Caco-2 (cell line): ENCODE results near the gene TCTN1. TPM values are rescaled to one million over a fixed set of nuclear protein-coding genes. Genes with fewer than 3 reads are reported as not detected.
"Not testable (repeated sequence)": the region's sequence is repeated elsewhere in the genome, so short reads cannot be mapped to it uniquely, and the experiment has no call there.

Source experiments
- BruUV-seq: library from RNA; stranded (reverse); fragments of 400-500 nt; replicated peaks from 2 replicates; lab custom pipeline; 2021; lab: Mats Ljungman, UMichigan
- CTCF ChIA-PET: fragments of 300-600 bp; sonication (Branson Sonifier 250); formaldehyde crosslinking; loops from one replicate; lab custom pipeline; 2022; ENCODE audit warnings: antibody characterized with exemption; lab: Charles Lee
- POLR2A ChIA-PET: fragments of 300-600 bp; sonication (Branson Sonifier 250); formaldehyde crosslinking; loops from one replicate; lab custom pipeline; 2022; ENCODE audit warnings: antibody characterized with exemption; lab: Charles Lee
- DNase-seq, 2 experiments: peaks; one replicate each; pipeline versions ENCODE4 v3.0.0 to v3.0.0-alpha.2; 2020 to 2022
- H3K27me3 ChIP-seq: replicated peaks from 2 replicates; pipeline ENCODE4 v1.6.0; 2011; ENCODE audit warnings: low read length; ENCODE audit not compliant: control insufficient read depth, insufficient read depth
- H3K36me3 ChIP-seq: 2 replicates; pipeline ENCODE4 v1.5.1; 2011; ENCODE audit warnings: low read length; ENCODE audit not compliant: control insufficient read depth, insufficient read depth
- H3K4me1 ChIP-seq: fragments of 250-450 bp; sonication (Bioruptor Pico); 2 replicates; pipeline ENCODE4 v1.5.1; 2020; ENCODE audit warnings: mild to moderate bottlenecking
- H3K4me3 ChIP-seq: 2 replicates; pipeline ENCODE4 v1.5.1; 2011; ENCODE audit warnings: low read depth, mild to moderate bottlenecking, control low read depth, low read length
- H3K9me3 ChIP-seq: fragments of 250-450 bp; sonication (Bioruptor Pico); 2 replicates; pipeline ENCODE4 v1.5.1; 2020; ENCODE audit warnings: mild to moderate bottlenecking, moderate library complexity
- H3K27ac Mint-ChIP-seq: one replicate; pipeline ENCODE4 v1.8.0; 2022; ENCODE audit warnings: mixed read lengths; ENCODE audit not compliant: unreplicated experiment
- H3K27me3 Mint-ChIP-seq: one replicate; pipeline ENCODE4 v1.8.0; 2022; ENCODE audit warnings: mixed read lengths; ENCODE audit not compliant: insufficient read depth, unreplicated experiment
- H3K36me3 Mint-ChIP-seq: one replicate; pipeline ENCODE4 v1.8.0; 2022; ENCODE audit warnings: mild to moderate bottlenecking, mixed read lengths; ENCODE audit not compliant: insufficient read depth, unreplicated experiment
- H3K4me1 Mint-ChIP-seq: one replicate; pipeline ENCODE4 v1.8.0; 2022; ENCODE audit warnings: low read depth, mixed read lengths; ENCODE audit not compliant: unreplicated experiment
- H3K4me3 Mint-ChIP-seq: one replicate; pipeline ENCODE4 v1.8.0; 2022; ENCODE audit warnings: mild to moderate bottlenecking, moderate library complexity, mixed read lengths; ENCODE audit not compliant: unreplicated experiment
- H3K9me3 Mint-ChIP-seq: one replicate; pipeline ENCODE4 v1.8.0; 2022; ENCODE audit warnings: mixed read lengths; ENCODE audit not compliant: unreplicated experiment
- intact Hi-C: fragments of 100-400 bp; cut with micrococcal nuclease; formaldehyde crosslinking; loops from one replicate; pipeline ENCODE4 v1.10.0; 2022; ENCODE audit not compliant: unreplicated experiment
- total RNA-seq: library from RNA; stranded (reverse); gene quantifications from 2 replicates; pipeline ENCODE4 v1.2.3, GENCODE V29; 2022
- TF ChIP-seq, protein P1 (sequence below), 2 experiments: fragments of 200-600 bp in 1 of 2; IDR thresholded peaks; 1 replicate in 1 of 2; 2 replicates in 1 of 2; pipeline versions ENCODE4 v1.5.1 to v1.8.0; 2011 to 2022; ENCODE audit warnings: antibody characterized with exemption in 1 of 2, control low read depth in 1 of 2, inconsistent platforms in 1 of 2, low read depth in 1 of 2, low read length in 1 of 2, mild to moderate bottlenecking in 1 of 2, moderate library complexity in 1 of 2; ENCODE audit not compliant: insufficient read depth in 1 of 2, severe bottlenecking in 1 of 2, unreplicated experiment in 1 of 2

Gene TCTN1
- total RNA-seq, 1 experiment from 2014 or later, result 13.8 TPM

DNA sequence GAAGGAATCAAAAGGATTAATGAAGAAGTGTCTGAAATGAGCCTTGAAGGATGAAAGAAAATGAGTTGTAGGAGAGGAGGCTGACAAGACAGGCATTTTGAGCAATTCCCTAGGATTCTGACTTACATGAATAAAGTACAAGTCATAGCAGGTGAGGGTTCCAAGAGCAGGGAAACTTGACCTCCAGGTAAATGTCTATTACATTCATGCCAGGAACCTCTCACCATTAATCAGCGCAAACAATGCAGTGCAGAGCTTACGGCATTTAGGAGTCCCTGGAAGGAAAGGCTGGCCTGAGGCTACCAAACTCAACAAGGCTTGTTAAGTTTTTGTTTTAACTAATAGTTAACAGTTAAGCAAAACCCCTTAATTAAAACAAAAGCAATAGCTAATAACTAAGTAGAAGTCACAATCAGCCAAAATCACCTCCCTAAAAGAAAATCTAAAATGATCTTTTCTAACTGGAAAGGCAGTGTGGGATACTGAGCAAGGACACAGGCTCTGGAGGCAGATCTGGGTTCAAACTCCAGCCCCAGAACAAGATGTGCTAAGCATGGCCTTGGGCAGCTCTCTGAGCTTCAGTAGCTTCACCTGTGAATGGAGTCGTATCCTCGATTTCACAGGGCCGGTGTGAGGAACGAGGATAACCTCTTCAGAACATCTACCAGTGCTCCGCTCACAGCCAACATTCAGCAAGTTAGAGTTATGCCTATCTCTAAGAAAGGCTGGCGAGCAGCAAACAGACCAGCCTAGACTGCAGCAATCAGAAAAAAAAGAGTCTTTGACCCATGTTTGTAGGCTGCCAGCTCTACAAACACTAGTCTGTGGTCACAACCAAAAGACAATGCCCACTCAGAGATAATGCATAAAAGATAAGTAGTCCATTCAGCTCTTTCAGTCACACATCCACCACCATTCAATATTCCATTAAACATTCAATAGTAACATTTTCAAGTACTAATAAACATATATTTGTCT is 47.7 kb upstream of the TCTN1 start:
- Mint-ChIP-seq H3K4me1 (peaks cover 7% of the 10 kb centered on the region), H3K36me3 (no peaks in the 10 kb centered on the region), H3K27ac (no peak overlapping the region), H3K9me3 (no peaks in the 10 kb centered on the region), H3K27me3 (no peaks in the 10 kb centered on the region), H3K4me3 (no peak overlapping the region)
- intact Hi-C loops, result no loop called here
- no TSS peak for BruUV-seq
- Histone ChIP-seq H3K36me3 (no peaks in the 10 kb centered on the region), H3K27me3 (no peaks in the 10 kb centered on the region), H3K9me3 (peaks cover 5% of the 10 kb centered on the region), H3K4me3 (no peak overlapping the region), H3K4me1 (peaks cover 18% of the 10 kb centered on the region)
- TF ChIP-seq, protein P1, sequence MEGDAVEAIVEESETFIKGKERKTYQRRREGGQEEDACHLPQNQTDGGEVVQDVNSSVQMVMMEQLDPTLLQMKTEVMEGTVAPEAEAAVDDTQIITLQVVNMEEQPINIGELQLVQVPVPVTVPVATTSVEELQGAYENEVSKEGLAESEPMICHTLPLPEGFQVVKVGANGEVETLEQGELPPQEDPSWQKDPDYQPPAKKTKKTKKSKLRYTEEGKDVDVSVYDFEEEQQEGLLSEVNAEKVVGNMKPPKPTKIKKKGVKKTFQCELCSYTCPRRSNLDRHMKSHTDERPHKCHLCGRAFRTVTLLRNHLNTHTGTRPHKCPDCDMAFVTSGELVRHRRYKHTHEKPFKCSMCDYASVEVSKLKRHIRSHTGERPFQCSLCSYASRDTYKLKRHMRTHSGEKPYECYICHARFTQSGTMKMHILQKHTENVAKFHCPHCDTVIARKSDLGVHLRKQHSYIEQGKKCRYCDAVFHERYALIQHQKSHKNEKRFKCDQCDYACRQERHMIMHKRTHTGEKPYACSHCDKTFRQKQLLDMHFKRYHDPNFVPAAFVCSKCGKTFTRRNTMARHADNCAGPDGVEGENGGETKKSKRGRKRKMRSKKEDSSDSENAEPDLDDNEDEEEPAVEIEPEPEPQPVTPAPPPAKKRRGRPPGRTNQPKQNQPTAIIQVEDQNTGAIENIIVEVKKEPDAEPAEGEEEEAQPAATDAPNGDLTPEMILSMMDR (IDR thresholded peaks at IDR 0.05; ENCODE audit: insufficient read depth in 1 of 2, low read depth in 1 of 2, low read length in 1 of 2, severe bottlenecking in 1 of 2, unreplicated experiment in 1 of 2), result no peak
- ChIA-PET CTCF (interaction anchor here (0.7 kb wide), 1 partner anchor 9 kb away, joined by 3 read pairs; no protein-coding TSS in a partner anchor), POLR2A (no interaction called here)
- DNase-seq, result no peak

DNA sequence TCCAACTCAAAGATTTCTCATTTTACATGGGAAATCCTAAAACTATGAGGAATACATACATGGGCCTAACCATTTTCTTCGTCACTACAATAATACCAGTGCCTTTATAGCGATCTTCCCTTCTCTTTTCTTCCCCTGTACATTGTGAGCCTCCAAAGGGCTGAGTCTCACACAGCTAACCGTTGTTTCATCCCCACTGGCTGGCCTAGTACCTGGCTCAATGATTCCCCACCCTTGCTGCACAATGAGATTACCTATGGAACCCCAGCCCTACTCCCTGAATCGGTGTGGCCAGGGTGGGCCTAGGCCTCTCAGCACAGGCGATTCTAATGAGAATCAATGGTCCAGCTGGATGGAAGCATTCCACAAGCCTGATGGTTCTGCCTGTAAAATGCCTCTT is 46.9 kb upstream of the TCTN1 start:
- Mint-ChIP-seq H3K4me1 (peaks cover 7% of the 10 kb centered on the region), H3K27ac (no peak overlapping the region)

DNA sequence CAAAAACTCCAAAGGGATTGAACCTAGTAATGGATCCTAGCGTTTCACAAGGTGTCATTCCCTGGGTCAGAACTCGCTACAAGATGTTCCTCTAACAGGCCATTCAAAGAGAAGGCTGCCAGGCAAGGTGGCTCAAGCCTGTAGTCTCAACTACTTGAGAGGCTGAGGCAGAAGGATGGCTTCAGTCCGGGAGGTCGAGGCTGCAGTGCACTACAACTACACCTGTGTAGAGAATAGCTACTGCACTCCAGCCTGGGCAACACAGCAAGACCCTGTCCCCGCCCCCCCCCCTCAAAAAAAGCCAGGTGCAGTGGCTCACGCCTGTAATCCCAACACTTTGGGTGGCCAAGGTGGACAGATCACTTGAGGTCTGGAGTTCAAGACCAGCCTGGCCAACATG is 45.2 kb upstream of the TCTN1 start:
- TF ChIP-seq, protein P1 (IDR thresholded peaks at IDR 0.05; ENCODE audit: insufficient read depth in 1 of 2, low read depth in 1 of 2, low read length in 1 of 2, severe bottlenecking in 1 of 2, unreplicated experiment in 1 of 2), result no peak

More for the DNA sequence above, 46.9 kb upstream of the TCTN1 start:
- no peak for DNase-seq
- Histone ChIP-seq H3K27me3 (no peaks in the 10 kb centered on the region), H3K36me3 (no peaks in the 10 kb centered on the region), H3K9me3 (peaks cover 9% of the 10 kb centered on the region), H3K4me1 (peaks cover 18% of the 10 kb centered on the region), H3K4me3 (no peak overlapping the region)
- TF ChIP-seq, protein P1 (IDR thresholded peaks at IDR 0.05; ENCODE audit: insufficient read depth in 1 of 2, low read depth in 1 of 2, low read length in 1 of 2, severe bottlenecking in 1 of 2, unreplicated experiment in 1 of 2), result no peak
- H3K27me3 Mint-ChIP-seq, result no peaks in the 10 kb centered on the region
- ChIA-PET POLR2A (no interaction called here), CTCF (no interaction called here)
- H3K36me3 Mint-ChIP-seq, result no peaks in the 10 kb centered on the region
- no TSS peak for BruUV-seq
- no peak overlapping the region for H3K4me3 Mint-ChIP-seq
- H3K9me3 Mint-ChIP-seq, result no peaks in the 10 kb centered on the region
- intact Hi-C loops, result no loop called here

DNA sequence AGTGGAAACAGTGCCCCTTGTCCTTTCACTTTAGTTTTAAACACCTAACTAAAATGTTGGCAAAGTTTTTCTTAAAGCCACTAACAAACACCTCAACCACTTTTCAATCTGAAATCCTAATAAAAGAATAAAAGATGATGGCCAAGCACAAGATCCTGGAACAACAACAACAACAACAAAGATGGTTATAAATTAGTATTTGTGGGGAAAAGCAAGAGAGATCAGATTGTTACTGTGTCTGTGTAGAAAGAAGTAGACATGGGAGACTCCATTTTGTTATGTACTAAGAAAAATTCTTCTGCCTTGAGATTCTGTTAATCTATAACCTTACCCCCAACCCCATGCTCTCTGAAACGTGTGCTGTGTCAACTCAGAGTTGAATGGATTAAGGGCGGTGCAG is 44.1 kb upstream of the TCTN1 start:
- H3K4me1 Mint-ChIP-seq, H3K9me3 Mint-ChIP-seq, CTCF ChIA-PET, POLR2A ChIA-PET, H3K4me3 Mint-ChIP-seq, DNase-seq, intact Hi-C loops, H3K27me3 Mint-ChIP-seq, BruUV-seq, H3K27me3 ChIP-seq, H3K27ac Mint-ChIP-seq, H3K4me3 ChIP-seq, H3K36me3 ChIP-seq, H3K36me3 Mint-ChIP-seq: not testable (repeated sequence)
- Histone ChIP-seq H3K4me1 (peaks cover 18% of the 10 kb centered on the region), H3K9me3 (peaks cover 22% of the 10 kb centered on the region)

More for the DNA sequence above, 45.2 kb upstream of the TCTN1 start:
- no TSS peak for BruUV-seq
- no peak for DNase-seq
- Mint-ChIP-seq H3K27me3 (no peaks in the 10 kb centered on the region), H3K27ac (no peak overlapping the region), H3K9me3 (no peaks in the 10 kb centered on the region), H3K4me3 (no peak overlapping the region), H3K4me1 (peaks cover 7% of the 10 kb centered on the region), H3K36me3 (no peaks in the 10 kb centered on the region)
- POLR2A ChIA-PET, result no interaction called here
- Histone ChIP-seq H3K27me3 (no peaks in the 10 kb centered on the region), H3K4me3 (no peak overlapping the region), H3K9me3 (peaks cover 22% of the 10 kb centered on the region), H3K4me1 (peaks cover 18% of the 10 kb centered on the region), H3K36me3 (no peaks in the 10 kb centered on the region)
- intact Hi-C loops, result no loop called here
- CTCF ChIA-PET, result no interaction called here

DNA sequence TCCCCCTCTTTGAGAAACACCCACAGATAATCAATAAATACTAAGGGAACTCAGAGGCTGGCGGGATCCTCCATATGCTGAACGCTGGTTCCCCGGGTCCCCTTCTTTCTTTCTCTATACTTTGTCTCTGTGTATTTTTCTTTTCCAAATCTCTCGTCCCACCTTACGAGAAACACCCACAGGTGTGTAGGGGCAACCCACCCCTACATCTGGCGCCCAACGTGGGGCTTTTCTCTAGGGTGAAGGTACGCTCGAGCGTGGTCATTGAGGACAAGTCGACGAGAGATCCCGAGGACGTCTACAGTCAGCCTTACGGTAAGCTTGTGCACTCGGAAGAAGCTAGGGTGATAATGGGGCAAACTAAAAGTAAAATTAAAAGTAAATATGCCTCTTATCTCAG is 43.1 kb upstream of the TCTN1 start:
- H3K27me3 ChIP-seq, POLR2A ChIA-PET, H3K36me3 ChIP-seq, H3K4me3 ChIP-seq, H3K27ac Mint-ChIP-seq, H3K4me3 Mint-ChIP-seq, H3K27me3 Mint-ChIP-seq, BruUV-seq, H3K36me3 Mint-ChIP-seq, DNase-seq, H3K4me1 Mint-ChIP-seq, intact Hi-C loops, CTCF ChIA-PET, H3K9me3 Mint-ChIP-seq: not testable (repeated sequence)
- H3K9me3 ChIP-seq, result peaks cover 22% of the 10 kb centered on the region
- H3K4me1 ChIP-seq, result peaks cover 23% of the 10 kb centered on the region
